ENCODE measurements around the gene NOL9.

DNA sequence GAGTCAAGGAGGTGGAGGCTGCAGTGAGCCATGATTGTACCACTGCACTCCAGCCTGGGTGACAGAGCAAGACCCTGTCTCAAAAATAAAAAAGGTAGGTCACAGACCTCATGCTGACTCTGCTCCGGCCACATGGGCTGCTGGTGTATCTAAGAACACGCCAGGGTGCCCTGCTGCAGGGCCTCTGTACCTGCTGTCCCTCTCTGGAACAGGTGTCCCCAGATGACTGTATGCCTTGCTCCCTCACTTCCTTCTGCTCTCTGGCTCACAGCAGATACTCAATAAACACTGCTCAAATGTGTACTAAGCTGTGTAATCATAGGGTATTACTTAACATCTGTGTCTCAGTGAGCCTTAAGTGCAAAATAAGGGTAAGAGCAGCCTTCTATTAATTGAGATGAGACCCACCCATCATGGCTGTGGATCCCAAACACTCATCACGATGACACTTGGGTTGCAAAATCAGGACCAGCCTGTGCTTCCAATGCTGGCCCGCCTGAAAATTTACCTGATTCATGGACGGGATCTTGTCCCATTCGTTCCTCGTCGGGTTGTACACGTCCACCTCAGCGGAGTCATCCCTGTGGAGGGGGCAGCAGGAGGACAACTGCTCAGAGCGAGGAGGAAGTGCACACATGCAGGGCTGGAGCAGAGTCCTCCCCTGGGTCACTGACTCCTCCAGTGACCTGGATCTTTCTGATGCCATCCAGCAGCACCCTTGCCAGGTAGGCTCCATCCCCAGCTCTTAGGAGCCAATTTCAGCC is 40.8 kb upstream of the NOL9 start:
- TF ChIP-seq, protein P1, sequence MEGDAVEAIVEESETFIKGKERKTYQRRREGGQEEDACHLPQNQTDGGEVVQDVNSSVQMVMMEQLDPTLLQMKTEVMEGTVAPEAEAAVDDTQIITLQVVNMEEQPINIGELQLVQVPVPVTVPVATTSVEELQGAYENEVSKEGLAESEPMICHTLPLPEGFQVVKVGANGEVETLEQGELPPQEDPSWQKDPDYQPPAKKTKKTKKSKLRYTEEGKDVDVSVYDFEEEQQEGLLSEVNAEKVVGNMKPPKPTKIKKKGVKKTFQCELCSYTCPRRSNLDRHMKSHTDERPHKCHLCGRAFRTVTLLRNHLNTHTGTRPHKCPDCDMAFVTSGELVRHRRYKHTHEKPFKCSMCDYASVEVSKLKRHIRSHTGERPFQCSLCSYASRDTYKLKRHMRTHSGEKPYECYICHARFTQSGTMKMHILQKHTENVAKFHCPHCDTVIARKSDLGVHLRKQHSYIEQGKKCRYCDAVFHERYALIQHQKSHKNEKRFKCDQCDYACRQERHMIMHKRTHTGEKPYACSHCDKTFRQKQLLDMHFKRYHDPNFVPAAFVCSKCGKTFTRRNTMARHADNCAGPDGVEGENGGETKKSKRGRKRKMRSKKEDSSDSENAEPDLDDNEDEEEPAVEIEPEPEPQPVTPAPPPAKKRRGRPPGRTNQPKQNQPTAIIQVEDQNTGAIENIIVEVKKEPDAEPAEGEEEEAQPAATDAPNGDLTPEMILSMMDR (IDR thresholded peaks at IDR 0.05; ENCODE audit: insufficient read depth, low read depth, low read length) = no peak
- no peak for TF ChIP-seq EZH2 (IDR thresholded peaks at IDR 0.05; ENCODE audit: insufficient read depth, low read length)

All from astrocyte (in vitro differentiated cells and primary cell).